Measurements from ENCODE around the gene CREM. TPM values are rescaled to one million over a fixed set of nuclear protein-coding genes. Genes with fewer than 3 reads are reported as not detected.

CREM gene
- total and polyA plus RNA-seq, 2 of the 8 experiments (the other 6 are each of a cell fraction or from before 2014, with no cell fraction given), result 18.7 to 21.9 TPM

- TF ChIP-seq SUZ12 (IDR thresholded peaks at IDR 0.05; ENCODE audit: low read length), result no peak
- no peak for TF ChIP-seq ATF3 (IDR thresholded peaks at IDR 0.05; ENCODE audit: insufficient read depth, low read depth, low read length)
- TF ChIP-seq RBBP5 (IDR thresholded peaks at IDR 0.05; ENCODE audit: borderline replicate concordance, low read depth, low read length), result no peak
- no peak for TF ChIP-seq GABPA (IDR thresholded peaks at IDR 0.05; ENCODE audit: borderline replicate concordance, insufficient read depth, low read length)
Observed at GRCh38 chr10:35135861-35136260, 9.2 kb downstream of the CREM start (continued).
